Measurements from ENCODE around the gene SERPINC1.
"Not testable (repeated sequence)": the region's sequence is repeated elsewhere in the genome, so short reads cannot be mapped to it uniquely, and the experiment has no call there.

Gene SERPINC1

DNA sequence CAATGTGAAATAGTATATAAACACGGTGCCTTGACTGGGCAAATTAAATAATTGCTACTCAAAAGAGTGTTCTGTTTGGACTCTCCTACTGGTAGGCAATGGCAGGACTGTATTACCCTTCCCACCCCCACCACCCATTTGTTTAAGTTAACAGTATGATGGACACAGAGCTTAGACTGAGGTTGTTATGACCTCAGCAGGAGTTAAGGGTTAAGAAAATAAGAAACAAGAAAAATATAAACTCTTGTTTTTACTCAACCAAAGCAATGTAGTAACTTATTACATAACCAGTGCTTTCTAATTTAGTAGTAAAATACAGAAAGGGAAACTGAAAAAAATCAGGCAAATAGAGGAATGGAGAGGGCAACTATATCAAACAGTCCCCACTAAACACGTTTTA lies 19.9 kb upstream of the SERPINC1 start:
- TF ChIP-seq, protein P1, sequence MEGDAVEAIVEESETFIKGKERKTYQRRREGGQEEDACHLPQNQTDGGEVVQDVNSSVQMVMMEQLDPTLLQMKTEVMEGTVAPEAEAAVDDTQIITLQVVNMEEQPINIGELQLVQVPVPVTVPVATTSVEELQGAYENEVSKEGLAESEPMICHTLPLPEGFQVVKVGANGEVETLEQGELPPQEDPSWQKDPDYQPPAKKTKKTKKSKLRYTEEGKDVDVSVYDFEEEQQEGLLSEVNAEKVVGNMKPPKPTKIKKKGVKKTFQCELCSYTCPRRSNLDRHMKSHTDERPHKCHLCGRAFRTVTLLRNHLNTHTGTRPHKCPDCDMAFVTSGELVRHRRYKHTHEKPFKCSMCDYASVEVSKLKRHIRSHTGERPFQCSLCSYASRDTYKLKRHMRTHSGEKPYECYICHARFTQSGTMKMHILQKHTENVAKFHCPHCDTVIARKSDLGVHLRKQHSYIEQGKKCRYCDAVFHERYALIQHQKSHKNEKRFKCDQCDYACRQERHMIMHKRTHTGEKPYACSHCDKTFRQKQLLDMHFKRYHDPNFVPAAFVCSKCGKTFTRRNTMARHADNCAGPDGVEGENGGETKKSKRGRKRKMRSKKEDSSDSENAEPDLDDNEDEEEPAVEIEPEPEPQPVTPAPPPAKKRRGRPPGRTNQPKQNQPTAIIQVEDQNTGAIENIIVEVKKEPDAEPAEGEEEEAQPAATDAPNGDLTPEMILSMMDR (conservative IDR thresholded peaks at IDR 0.05; ENCODE audit: low read depth, low read length): no peak
- DNase-seq (ENCODE audit: low read depth): no peak
- H3K4me3 ChIP-seq (ENCODE audit: low read length): no peak overlapping the region

DNA sequence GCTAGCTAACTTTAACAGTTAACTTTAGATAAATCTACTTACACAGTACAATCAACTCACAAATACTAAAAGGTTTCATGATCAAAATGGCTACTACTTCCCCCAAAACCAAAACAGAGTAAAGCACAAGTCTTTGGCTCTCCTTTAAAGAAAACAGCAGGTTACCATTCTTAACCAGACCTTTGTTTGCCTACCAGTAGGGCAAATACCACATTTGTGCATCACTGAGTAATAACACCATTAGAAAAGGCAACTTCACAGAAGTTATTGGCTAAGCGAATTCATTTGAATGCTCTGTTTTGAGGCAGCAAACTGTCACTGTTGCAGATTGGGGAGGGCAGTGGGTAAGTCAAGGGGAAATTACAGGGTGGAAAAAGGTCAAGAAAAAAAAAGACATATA lies 17.3 kb upstream of the SERPINC1 start:
- TF ChIP-seq, protein P1 (conservative IDR thresholded peaks at IDR 0.05; ENCODE audit: low read depth, low read length): no peak
- DNase-seq (ENCODE audit: low read depth): no peak
- no peak overlapping the region for H3K4me3 ChIP-seq (ENCODE audit: low read length)

- H3K4me3 ChIP-seq (ENCODE audit: low read length); DNase-seq (ENCODE audit: low read depth): not testable (repeated sequence)
These were observed 13.4 kb upstream of the SERPINC1 start for GRCh38 chr1:173930541-173930940.

- no peak overlapping the region for H3K4me3 ChIP-seq (ENCODE audit: low read length)
- TF ChIP-seq, protein P1 (conservative IDR thresholded peaks at IDR 0.05; ENCODE audit: low read depth, low read length): no peak
- no peak for DNase-seq (ENCODE audit: low read depth)
These were observed 8.4 kb upstream of the SERPINC1 start for GRCh38 chr1:173925306-173926242.

DNA sequence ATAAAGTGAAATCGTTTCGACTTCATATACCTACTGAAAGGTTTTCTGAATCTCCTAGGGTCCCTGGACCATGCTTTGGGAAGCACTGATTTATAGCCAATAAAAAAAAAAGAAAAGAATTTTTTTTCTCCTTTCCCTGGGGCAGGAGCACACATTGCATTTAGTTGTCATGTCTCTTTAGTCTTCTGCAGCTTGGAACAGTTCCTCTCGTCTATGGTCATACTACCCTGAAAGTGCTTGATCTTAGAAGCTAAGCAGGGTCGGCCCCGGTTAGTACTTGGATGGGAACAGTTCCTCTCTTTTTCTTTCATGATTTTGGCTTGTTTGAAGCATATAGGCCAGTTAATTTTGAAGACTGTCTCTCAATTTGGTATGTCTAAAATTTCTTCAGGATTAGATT lies 3.7 kb upstream of the SERPINC1 start:
- TF ChIP-seq, protein P1 (conservative IDR thresholded peaks at IDR 0.05; ENCODE audit: low read depth, low read length): no peak
- no peak overlapping the region for H3K4me3 ChIP-seq (ENCODE audit: low read length)
- no peak for DNase-seq (ENCODE audit: low read depth)

DNA sequence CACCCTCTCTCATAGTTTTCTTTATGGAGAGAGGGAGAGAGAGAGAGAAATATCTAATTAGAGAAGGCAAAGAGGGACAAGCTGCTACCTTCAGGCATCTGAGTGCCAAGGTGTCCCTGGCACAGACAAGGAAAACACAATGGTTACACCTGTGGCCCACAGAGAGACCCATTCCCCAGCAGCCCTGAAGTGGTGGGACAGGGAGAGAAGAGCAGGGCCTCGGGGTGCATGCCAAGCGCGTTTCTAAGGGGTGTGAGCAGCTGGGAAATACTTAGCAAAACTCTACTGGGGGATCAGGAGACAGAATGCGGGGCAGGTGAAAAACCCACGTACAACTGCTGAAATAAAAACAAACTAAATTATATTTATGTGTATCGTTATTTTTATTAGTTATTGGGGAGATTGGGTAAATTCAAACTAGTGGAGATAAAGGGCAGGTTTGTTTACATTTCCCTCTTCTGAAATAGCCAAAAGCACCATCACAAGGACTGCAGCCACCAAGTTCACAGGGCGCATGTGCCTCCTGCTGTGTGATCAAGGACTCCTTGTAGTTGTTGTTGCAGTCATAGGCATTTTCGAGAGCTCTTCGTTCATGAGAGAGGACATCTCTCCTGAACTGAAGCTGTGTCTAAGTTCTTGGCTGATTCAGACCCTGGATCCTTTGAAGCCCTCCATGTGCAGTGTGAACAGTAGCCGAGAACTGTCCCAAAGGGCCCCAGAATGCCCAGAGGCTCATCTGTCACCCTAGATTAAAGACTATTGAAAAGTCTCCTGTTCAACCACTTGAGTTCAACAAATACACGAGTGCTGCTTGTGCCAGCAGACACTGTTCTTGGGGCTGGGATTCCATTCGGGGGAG lies 737 bp upstream of the SERPINC1 start:
- DNase-seq (ENCODE audit: low read depth): no peak

GRCh38 chr1:173916667-173917066 lies 460 bp downstream of the SERPINC1 start:
- no peak for DNase-seq (ENCODE audit: low read depth)
- no peak overlapping the region for H3K4me3 ChIP-seq (ENCODE audit: low read length)
- TF ChIP-seq, protein P1 (conservative IDR thresholded peaks at IDR 0.05; ENCODE audit: low read depth, low read length): no peak

More for the DNA sequence above, 737 bp upstream of the SERPINC1 start:
- TF ChIP-seq, protein P1 (conservative IDR thresholded peaks at IDR 0.05; ENCODE audit: low read depth, low read length): no peak
- H3K4me3 ChIP-seq (ENCODE audit: low read length): no peak overlapping the region

All from retinal pigment epithelial cell (primary cell).